GM19043 (cell line): ENCODE results near the gene PRR29.
A peak's percentile ranks its signal among the peaks of the same experiment; 100 is the strongest.

Experiments
- ATAC-seq: cut with Tn5 transposase; IDR thresholded peaks from one replicate; pipeline ENCODE4 v1.9.1; 2021; ENCODE audit warnings: low read depth; ENCODE audit not compliant: unreplicated experiment

PRR29 gene

GRCh38 chr17:63998050-63998720, at the start of gene PRR29:
PRR29 (plus strand) TSS chr17:63998351; CDS start chr17:63998365, 14 bp downstream.
- ATAC-seq, result no peak

GRCh38 chr17:63948521-63948920, 49.6 kb upstream of the PRR29 start:
- no peak for ATAC-seq

GRCh38 chr17:63949576-63950250, 48.4 kb upstream of the PRR29 start:
- ATAC-seq, result no peak

DNA sequence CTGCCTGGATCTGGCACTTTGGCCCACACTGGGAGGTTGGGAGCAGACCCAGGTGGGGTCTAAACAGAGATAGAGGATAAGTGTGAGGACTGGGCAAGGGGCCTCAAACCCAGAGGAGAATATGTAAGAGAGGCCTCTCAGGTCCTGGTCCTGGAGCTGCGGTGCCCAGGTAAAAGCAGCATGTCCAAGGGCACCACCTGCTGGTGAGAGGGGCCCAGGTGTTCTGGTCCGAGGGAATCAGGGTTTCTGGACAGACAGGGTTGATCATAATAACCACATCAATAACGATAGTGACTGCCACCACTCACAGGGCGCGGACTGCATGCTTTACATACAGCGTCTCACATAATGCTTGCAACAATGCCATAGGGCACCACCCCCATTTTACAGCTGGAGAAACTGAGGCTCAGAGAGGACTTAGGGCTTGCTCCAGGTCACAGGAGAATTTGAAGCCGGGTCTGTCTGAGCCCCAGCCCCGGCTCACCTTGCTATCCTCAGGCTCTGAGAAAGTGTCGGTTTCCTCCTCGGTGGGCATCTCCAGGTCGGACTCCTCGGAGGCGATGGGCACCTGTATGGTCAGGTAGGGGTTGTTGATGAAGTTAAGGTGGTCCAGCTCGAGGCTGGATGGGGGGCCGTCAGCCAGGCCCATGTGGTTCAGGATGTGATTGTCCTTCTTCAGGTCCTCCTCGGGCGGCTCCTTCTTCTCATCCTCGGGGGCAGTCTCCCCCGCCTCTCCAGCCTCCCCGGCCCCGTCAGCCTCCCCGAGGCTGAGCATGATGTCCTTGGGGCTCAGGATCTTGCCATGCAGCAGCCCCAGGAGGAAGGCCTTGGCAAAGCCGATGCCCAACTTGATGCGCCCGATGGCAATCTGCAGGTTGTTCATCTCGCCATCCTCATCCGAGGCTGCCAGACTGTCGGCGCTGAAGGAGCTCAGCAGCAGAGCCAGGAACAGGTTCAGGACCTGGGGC, 46.9 kb upstream of the PRR29 start:
- ATAC-seq, result no peak

- peak; percentile 64 for ATAC-seq
Observed at GRCh38 chr17:63954402-63955063, 43.6 kb upstream of the PRR29 start.

GRCh38 chr17:63955232-63955631, 42.9 kb upstream of the PRR29 start:
- no peak for ATAC-seq

GRCh38 chr17:63955791-63956190, 42.4 kb upstream of the PRR29 start:
- ATAC-seq, result no peak

GRCh38 chr17:63956296-63956920, 41.7 kb upstream of the PRR29 start:
- no peak for ATAC-seq

- ATAC-seq, result no peak
Observed at GRCh38 chr17:63960006-63960405, 38.1 kb upstream of the PRR29 start.

GRCh38 chr17:63960430-63960829, 37.7 kb upstream of the PRR29 start:
- no peak for ATAC-seq

- ATAC-seq, result no peak
Observed at GRCh38 chr17:63961355-63962212, 36.6 kb upstream of the PRR29 start.

DNA sequence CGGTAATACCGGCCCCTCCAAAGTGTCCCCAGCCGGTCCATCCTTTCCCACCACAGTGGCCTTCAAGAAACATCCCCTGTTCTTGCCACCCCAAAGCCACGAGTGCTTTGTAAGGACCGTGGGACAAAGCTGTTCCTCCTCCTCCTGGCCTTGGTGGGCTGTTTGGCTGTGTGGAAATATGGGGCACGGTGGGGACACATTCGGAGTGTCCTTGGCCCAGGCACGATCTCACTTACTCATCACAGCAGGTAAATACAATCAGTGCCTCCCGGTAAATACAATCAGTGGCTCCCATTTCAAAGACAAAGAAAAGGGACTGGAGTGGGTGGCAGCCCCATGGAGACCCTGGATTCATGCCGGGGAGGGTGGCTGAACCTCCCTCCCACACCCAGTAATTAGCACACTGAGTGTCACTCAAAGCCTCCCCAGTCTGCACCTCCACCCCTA, 35.8 kb upstream of the PRR29 start:
- no peak for ATAC-seq

DNA sequence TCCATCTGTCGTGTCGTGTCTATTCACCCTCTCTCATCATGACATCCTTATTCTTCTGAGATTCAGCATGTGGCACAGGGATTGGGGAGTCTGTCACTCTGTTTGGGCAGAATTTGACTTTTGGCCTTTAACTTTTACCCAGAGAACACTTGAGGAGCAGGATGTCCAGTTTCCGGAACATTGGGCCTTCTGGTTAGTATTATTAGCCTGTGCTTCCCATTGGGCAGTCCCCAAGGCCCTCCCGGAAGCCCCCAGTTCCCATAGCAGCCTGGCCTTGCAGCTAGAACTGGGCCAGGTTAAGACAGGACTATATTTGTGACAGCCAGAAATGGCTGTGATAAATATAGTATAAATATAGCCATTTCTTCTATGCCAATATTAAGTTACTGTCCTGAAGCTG, 35.0 kb upstream of the PRR29 start:
- no peak for ATAC-seq

DNA sequence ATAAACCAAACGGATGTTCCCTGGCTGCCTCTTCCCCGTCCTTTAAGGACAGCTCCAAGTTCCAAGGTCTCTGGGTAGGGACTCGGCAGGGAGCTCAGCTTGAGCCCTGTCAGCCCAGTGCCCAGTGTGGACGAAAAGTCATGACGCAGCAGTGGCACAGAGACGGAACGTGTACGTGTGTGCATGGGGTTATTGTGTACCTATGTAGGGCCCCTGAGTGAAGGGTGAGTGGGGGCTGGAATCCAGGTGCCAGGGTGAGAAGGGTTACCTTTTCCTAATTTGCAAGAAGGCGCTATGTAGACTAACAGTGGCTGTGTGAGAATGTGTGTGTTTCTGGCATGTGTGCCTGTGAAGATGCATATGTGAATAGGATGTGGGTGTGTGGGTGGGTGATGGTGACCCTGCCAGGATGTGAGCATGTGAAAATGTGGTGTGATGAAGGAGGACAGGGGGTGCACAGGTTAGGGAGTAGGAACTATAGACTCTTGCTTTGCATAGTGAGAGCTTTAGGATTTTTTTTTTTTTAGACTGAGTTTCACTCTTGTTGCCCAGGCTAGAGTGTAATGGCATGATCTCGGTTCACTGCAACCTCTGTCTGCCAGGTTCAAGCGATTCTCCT, 31.4 kb upstream of the PRR29 start:
- ATAC-seq, result no peak

- no peak for ATAC-seq
Observed at GRCh38 chr17:63967953-63968352, 30.2 kb upstream of the PRR29 start.

DNA sequence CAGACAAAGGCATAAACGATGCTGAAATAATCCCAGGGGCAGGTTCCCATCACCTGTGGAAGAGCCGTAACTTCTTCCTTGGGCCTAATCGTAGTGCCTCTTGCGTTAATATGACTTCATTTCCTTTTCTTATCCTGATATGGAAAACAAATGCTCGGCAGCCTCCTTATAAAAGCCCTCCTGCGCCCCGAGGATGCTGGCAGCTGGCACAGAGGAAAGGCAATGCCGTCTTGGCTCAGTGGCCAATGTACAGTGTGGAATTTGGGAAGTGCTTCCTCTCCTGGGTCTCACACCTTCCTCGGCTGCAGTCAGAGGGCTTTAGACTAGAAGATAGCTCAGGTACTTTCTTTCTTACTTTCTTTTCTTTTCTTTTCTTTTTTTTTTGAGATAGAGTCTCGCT, 28.9 kb upstream of the PRR29 start:
- ATAC-seq, result no peak

DNA sequence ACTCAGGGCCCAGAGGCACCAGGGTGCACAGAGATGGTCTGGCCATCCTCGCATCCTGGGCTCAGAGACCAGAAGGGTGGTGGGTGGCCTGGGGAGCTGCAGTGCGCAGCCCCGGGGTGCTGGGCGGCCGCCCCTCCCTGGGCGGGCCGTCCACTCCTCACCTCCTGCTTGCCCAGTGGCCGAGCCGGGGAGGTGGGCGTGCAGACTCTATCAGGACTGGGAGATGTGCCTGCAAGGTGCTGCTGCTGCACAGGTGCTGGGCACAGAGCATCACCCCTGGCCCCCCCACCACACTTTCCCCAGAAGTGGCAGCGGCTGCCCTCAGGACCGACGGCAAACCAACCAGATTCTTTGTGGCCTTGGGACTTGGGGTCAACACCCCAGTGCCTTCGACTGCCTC, 25.4 kb upstream of the PRR29 start, which contains the start of gene SCN4A:
SCN4A (minus strand) TSS at position 123 of the 400 bp plus-strand sequence; CDS start at position 46, 77 bp downstream.
- no peak for ATAC-seq

DNA sequence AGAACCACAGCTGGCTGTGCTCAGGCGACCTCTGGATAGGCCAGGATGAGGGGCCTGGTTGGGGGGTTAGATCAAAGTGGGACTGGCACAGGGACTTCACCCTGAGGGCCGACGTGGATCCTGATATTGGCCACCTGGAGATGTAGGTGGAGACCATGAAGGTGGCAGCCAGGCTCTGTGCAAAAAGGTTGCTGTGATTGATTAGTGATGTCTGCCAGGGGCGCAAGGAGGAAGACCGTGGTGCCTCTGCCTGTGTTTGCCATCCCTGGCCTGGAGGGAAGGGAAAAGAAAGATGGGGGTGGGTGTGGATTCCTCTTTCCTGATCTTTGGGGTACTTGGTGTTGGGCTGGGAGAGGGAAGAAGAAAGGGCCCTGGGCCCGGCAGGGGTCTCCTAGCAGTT, 24.9 kb upstream of the PRR29 start:
- ATAC-seq, result no peak
